Fibroblast of villous mesenchyme (primary cell): Measurements from ENCODE around the gene PACS1. TPM values are rescaled to one million over a fixed set of nuclear protein-coding genes. Genes with fewer than 3 reads are reported as not detected.
A peak's percentile ranks its signal among the peaks of the same experiment; 100 is the strongest.

Source experiments
- DNase-seq: peaks from one replicate; pipeline ENCODE4 v3.0.0-alpha.2; 2010; ENCODE audit warnings: low read depth
- H3K4me3 ChIP-seq: 2 replicates; pipeline ENCODE4 v1.5.1; 2011; ENCODE audit warnings: low read depth, mild to moderate bottlenecking, low read length
- total RNA-seq: library from RNA; depleted of rRNA; stranded (reverse); fragments of >200 nt; gene quantifications from 2 replicates; pipeline ENCODE4 v1.2.3, GENCODE V29; 2012
- TF ChIP-seq, protein P1 (sequence below): IDR thresholded peaks from 2 replicates; pipeline ENCODE4 v1.5.1; 2012; ENCODE audit warnings: low read depth, mild to moderate bottlenecking, low read length; ENCODE audit not compliant: insufficient read depth

PACS1 gene
- total RNA-seq, 1 donor = 36.7 TPM

DNA sequence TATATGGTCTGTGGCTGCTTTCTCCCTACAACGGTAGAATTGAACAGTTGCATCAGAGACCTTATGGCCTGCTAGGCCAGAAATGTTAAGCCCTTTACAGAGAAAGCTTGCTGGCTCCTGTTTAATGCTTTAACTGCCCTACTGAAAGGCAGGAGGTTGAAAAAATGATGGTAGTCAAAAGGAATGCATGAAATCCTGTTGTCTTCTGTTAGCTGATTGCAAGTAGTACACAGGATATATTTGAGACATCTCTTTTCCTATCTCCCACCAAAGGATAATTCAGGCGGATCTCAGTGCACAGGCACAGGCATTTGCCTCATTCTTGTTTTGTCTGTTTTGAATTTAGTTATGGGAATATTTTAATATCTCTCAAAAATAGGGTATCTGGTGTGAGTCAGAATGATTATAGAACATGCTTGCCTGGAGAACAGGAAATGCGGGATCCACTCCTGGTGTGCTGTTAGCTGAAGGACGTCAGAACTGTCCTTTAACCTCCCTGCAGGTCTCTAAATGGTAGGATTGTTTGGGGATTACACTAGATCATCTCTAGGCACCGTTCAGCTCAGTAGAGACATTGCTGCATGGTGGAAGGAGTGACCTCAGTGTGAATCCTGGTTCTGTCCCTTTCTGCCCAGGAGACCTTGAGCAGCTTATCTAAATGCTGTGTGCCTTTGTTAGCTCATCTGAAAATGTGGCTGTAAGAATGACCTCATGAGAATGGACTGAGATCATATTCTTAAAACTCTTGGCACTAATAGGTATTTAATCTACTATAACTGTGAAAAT lies 49.5 kb downstream of the PACS1 start:
- peak; percentile 98 for DNase-seq
- H3K4me3 ChIP-seq = no peak overlapping the region
- TF ChIP-seq, protein P1, sequence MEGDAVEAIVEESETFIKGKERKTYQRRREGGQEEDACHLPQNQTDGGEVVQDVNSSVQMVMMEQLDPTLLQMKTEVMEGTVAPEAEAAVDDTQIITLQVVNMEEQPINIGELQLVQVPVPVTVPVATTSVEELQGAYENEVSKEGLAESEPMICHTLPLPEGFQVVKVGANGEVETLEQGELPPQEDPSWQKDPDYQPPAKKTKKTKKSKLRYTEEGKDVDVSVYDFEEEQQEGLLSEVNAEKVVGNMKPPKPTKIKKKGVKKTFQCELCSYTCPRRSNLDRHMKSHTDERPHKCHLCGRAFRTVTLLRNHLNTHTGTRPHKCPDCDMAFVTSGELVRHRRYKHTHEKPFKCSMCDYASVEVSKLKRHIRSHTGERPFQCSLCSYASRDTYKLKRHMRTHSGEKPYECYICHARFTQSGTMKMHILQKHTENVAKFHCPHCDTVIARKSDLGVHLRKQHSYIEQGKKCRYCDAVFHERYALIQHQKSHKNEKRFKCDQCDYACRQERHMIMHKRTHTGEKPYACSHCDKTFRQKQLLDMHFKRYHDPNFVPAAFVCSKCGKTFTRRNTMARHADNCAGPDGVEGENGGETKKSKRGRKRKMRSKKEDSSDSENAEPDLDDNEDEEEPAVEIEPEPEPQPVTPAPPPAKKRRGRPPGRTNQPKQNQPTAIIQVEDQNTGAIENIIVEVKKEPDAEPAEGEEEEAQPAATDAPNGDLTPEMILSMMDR = no peak

DNA sequence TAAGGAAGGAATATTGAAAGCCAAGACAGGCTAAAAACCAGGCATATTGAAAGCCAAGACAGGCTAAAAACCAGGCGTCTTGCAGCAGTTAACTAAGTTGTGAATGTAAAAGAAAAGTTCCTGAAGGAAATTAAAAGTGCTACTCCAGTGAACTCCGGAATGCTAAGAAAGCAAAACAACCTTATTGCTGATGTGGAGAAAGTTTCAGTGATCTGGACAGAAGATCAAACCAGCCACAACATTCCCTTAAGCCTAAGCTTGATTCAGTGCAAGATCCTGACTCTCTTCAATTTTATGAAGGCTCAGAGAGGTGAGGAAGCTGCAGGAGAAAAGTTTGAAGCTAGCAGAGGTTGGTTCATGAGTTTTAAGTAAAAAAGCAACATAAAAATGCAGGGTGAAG lies 51.4 kb downstream of the PACS1 start:
- H3K4me3 ChIP-seq = no peak overlapping the region
- peak; percentile 55 for DNase-seq
- TF ChIP-seq, protein P1 = no peak

DNA sequence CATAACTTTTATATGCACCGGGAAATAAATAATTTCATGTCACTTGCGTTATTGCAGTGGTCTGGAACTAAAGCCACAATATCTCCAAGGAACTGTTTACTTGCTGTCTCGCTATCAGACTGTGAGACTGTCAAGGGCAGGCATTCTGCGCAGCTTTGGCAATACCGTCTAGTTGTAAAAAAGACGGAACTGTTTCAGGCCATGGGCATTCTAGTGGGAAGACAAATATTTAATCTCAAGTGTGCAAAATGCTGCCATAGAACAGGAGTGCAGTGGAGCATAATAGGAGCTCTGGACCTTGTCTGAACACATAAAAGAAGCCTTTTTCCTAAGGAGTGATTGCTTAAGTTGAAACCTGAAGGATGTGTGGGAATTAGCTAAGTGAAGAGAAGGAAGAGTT lies 53.8 kb downstream of the PACS1 start:
- DNase-seq = peak; percentile 81
- TF ChIP-seq, protein P1 = no peak
- no peak overlapping the region for H3K4me3 ChIP-seq

DNA sequence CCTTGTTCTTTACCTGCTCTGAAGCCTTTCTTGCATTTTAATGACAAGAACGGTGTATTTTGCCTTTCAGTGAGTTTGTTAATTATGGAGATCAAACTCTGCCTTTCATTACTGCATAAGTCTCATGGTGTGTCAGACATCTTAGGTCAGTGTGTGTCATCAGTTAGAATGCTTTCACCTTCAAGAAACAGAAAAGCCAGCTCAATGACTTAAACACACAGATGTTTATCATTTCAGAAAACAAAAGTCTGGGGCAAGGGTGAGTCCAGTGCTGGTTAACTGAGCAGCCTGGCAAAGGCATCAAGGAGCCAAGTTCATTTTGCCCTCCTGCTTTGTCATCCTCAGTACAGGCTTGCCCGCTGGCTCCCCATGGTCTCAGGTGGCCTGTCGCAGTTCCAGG lies 54.5 kb downstream of the PACS1 start:
- H3K4me3 ChIP-seq = no peak overlapping the region
- TF ChIP-seq, protein P1 = no peak
- peak; percentile 63 for DNase-seq

DNA sequence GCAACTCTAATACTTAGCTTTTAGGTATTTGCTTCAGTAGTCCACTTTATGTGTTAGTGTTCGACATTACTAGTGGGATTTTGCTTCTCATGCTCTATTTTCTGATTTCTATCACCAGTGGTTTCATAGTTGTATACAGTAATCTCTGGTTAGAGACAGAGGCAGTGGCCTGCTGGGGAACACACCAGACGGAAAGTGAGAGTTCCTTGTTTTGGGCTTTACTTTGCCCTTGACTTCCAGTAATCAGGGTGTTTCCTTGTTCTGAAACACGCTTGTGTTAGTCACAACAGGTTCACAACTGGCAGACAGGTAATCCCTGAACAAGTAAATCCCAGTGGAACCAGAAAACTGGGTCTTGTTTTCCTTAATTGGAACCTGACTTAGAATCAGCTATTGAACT lies 56.0 kb downstream of the PACS1 start:
- DNase-seq = no peak
- H3K4me3 ChIP-seq = no peak overlapping the region
- TF ChIP-seq, protein P1 = no peak

DNA sequence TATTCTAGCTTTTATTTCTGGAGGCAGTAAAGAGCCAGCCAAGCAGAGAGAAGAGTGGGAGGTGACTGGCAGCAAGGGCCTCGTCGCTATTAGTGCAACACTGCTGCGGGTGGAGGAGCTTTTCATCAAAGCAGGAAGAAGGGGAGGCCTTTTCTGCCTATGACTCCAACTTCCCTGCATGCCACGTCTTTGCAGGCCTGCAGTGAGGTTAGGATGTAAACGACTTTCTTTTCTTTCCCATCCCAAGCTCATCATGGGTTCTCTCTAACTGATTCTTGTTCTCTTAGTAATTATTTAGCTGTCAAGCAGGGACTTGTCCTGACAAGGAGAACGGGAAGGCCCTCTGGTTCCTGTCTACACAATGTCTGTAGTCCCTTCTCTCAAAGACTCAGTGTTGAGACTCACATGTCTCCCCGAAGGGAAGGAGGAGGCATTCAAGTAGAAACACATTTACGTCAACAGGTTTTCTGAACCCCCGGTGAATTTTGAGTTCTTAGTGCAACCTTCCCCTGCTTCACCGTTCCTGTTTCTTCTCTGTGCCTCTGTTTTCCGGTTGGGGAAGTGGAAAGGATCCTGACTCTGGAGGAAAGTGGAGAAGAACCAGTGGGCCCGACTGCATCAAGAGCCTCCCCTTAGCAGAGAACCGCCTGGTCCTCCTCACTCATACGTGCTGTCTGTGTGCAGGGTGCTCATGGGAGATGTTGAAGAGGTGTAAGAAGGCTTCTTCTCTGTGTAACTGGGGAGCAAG lies 56.9 kb downstream of the PACS1 start:
- DNase-seq = peak; percentile 89
- H3K4me3 ChIP-seq = no peak overlapping the region
- TF ChIP-seq, protein P1 = no peak

DNA sequence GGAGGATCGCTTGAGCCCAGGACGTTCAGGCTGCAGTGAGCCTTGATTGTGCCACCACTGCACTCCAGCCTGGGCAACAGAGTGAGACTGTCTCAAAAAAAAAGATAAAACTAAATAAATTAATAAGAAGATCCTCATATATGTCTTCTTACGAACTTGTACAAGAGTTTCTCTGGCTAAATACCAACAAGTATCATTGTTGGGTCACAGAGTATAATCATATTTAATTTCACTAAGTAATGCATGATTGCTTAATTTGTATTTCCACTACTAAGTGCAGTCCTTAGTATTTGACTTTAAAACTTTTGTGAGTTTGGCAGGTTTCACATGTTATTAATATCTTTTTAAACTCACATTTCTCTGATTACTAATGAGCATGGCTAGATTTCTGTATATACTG lies 60.9 kb downstream of the PACS1 start:
- no peak overlapping the region for H3K4me3 ChIP-seq
- no peak for DNase-seq
- TF ChIP-seq, protein P1 = no peak
